LNCaP clone FGC (cell line): ENCODE results near the gene CPXM2.

Experiments
- DNase-seq: peaks from one replicate; pipeline ENCODE4 v3.0.0-alpha.2; 2011; ENCODE audit warnings: low read depth
- H3K4me3 ChIP-seq: 2 replicates; pipeline ENCODE4 v1.5.1; 2011; ENCODE audit warnings: mild to moderate bottlenecking, low read depth, low read length, control low read depth
- CTCF ChIP-seq: IDR thresholded peaks from 2 replicates; pipeline ENCODE4 v1.5.1; 2012; ENCODE audit warnings: mild to moderate bottlenecking; ENCODE audit not compliant: control insufficient read depth, insufficient read depth; ENCODE audit errors: extremely low read depth

Gene CPXM2

GRCh38 chr10:123774132-123774742, 117.4 kb downstream of the CPXM2 start:
- no peak for TF ChIP-seq CTCF
- DNase-seq = no peak
- H3K4me3 ChIP-seq = no peak overlapping the region

- no peak for TF ChIP-seq CTCF
- no peak overlapping the region for H3K4me3 ChIP-seq
- no peak for DNase-seq
These were observed 118.7 kb downstream of the CPXM2 start for GRCh38 chr10:123772645-123773508.

DNA sequence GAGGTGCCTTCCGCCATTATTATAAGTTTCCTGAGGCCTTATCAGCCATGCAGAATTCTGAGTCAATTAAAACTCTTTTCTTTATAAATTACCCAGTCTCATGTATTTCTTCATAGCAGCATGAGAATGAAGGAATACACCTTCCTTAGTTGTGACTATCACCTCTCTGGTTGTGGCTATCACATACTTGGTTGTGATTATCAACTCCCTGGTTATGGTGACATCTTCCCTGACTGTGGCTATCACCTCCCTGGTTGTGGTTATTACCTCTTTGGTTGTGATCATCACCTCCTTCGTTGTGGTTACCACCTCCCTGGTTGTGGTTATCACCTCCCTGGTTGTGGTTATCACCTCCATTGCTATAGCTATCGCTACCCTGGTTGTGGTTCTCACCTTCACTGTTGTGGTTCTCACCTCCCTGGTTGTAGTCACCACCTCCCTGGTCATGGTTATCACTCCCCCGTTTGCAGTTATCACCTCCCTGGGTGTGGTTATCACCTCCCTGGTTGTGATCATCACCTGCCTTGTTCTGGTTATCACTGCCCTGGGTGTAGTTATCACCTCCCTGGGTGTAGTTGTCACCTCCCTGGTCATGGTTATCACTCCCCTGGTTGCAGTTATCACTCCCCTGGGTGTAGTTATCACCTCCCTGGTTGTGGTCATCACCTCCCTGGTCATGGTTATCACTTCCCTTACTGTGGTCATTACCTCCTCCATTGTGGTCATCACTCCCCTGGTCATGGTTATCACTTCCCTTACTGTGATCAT, 119.5 kb downstream of the CPXM2 start:
- no peak for DNase-seq
- no peak for TF ChIP-seq CTCF
- no peak overlapping the region for H3K4me3 ChIP-seq

DNA sequence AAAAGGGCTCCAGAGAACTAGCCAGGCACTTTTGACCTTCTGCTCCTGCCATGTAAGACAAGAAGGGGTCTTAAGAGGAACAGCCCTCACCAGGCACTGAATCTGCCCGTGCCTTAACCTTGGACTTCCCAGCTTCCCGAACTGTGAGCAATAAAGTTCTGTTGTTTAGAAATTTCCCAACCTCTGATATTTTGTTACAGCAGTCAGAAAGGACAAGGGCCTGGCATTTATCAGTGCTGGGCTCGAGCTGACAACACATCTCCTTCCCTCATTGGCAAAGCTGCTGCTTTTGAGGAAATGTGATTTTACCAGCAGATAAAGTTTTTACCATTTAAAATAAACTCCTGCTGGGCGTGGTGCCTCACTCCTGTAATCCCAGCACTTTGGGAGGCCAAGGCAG, 122.0 kb downstream of the CPXM2 start:
- TF ChIP-seq CTCF = no peak
- H3K4me3 ChIP-seq = no peak overlapping the region
- no peak for DNase-seq

DNA sequence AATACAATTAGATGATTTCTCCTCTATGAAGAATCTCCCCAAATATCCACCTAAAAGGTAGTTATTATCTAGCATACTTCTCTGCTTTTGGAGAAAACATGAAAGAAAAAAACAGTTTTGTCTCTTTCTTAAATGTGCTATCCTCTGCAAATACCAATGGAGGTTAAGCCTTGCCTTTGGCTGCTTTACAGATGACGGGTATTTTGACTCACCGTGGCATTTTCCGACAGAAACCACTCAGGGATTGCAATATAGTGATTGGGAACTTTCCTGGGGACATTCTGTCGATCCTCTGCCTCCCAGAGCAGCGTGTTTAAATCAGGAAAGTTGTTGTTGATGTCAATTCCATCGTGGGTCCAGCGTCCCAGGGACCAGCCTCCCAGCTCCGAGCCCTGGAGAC, 124.8 kb downstream of the CPXM2 start:
- no peak overlapping the region for H3K4me3 ChIP-seq
- no peak for TF ChIP-seq CTCF
- DNase-seq = no peak

DNA sequence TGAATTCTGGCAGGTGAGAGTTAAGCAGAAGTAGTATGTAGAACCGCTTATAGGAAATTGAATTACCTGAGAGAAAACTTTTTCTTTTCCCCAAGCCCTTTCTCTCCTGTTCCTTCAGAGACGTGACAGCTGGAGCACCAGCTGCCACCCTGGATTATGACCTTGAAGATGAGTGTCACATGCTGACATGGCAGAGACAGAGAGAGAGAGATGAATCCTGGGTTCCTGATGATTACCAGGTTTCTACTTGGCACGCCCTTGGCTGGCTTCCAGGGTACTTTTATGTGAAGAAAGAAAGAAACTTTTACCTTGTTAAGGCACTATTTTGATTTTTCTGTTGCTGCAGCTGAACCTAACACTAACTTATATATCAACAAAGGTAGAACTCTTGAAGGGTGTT, 125.6 kb downstream of the CPXM2 start:
- DNase-seq = no peak
- no peak overlapping the region for H3K4me3 ChIP-seq
- TF ChIP-seq CTCF = no peak
